Parathyroid adenoma (tissue), 2 donors: ENCODE results near the gene SUSD1.

Source experiments
- H2AFZ ChIP-seq: fragments of 300-600 bp; sonication (generic); one replicate; pipeline ENCODE4 v1.7.0; 2017; ENCODE audit warnings: antibody characterized with exemption, mild to moderate bottlenecking
- H3K27ac ChIP-seq: fragments of 300-600 bp; sonication (generic); one replicate; pipeline ENCODE4 v1.7.0; 2017
- H3K27me3 ChIP-seq: fragments of 300-600 bp; sonication (generic); one replicate; pipeline ENCODE4 v1.7.0; 2017; ENCODE audit warnings: low read length; ENCODE audit not compliant: control insufficient read depth, insufficient read depth
- H3K36me3 ChIP-seq: fragments of 300-600 bp; sonication (generic); one replicate; pipeline ENCODE4 v1.7.0; 2017; ENCODE audit warnings: low read length; ENCODE audit not compliant: control insufficient read depth, insufficient read depth
- H3K4me1 ChIP-seq: fragments of 300-600 bp; sonication (generic); one replicate; pipeline ENCODE4 v1.7.0; 2017; ENCODE audit warnings: control low read depth
- H3K4me2 ChIP-seq: fragments of 300-600 bp; sonication (generic); one replicate; pipeline ENCODE4 v1.7.0; 2017; ENCODE audit warnings: low read length
- H3K4me3 ChIP-seq: fragments of 300-600 bp; sonication (generic); one replicate; pipeline ENCODE4 v1.7.0; 2017; ENCODE audit warnings: low read depth, low read length
- H3K79me2 ChIP-seq: fragments of 300-600 bp; sonication (generic); one replicate; pipeline ENCODE4 v1.7.0; 2017; ENCODE audit warnings: control low read depth
- H3K9ac ChIP-seq: fragments of 300-600 bp; sonication (generic); one replicate; pipeline ENCODE4 v1.7.0; 2017; ENCODE audit warnings: mild to moderate bottlenecking
- H3K9me3 ChIP-seq: fragments of 300-600 bp; sonication (generic); one replicate; pipeline ENCODE4 v1.7.0; 2017; ENCODE audit warnings: low read length; ENCODE audit not compliant: control insufficient read depth
- TF ChIP-seq, protein P1 (sequence below): fragments of 300-600 bp; sonication (generic); IDR thresholded peaks from one replicate; pipeline ENCODE4 v1.7.0; 2017; ENCODE audit warnings: antibody characterized with exemption, mild to moderate bottlenecking
- donor health status: primary hyperparathyroidism.

The SUSD1 gene

DNA sequence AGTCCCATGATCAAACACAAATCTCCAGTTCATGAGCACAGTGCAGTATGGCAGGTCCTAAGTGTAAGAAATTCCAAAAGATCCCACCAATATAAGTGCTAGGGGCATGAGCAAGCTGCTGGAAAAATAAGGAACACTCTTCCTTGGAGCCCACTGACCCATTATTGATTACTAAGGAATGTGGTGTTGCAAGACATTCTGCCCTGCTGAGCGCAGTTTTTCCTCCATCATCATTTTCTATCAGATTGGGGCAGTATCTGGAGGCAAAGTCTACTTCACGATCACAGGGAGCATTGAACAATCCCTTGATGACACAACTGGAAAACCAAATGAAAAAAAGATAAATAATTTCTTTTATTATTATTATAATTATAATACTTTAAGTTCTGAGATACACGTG, 149.2 kb downstream of the SUSD1 start:
- no peaks in the 10 kb centered on the region for H3K9me3 ChIP-seq
- TF ChIP-seq, protein P1, sequence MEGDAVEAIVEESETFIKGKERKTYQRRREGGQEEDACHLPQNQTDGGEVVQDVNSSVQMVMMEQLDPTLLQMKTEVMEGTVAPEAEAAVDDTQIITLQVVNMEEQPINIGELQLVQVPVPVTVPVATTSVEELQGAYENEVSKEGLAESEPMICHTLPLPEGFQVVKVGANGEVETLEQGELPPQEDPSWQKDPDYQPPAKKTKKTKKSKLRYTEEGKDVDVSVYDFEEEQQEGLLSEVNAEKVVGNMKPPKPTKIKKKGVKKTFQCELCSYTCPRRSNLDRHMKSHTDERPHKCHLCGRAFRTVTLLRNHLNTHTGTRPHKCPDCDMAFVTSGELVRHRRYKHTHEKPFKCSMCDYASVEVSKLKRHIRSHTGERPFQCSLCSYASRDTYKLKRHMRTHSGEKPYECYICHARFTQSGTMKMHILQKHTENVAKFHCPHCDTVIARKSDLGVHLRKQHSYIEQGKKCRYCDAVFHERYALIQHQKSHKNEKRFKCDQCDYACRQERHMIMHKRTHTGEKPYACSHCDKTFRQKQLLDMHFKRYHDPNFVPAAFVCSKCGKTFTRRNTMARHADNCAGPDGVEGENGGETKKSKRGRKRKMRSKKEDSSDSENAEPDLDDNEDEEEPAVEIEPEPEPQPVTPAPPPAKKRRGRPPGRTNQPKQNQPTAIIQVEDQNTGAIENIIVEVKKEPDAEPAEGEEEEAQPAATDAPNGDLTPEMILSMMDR, result no peak
- H3K27me3 ChIP-seq, result no peaks in the 10 kb centered on the region
- H3K4me2 ChIP-seq, result no peak overlapping the region
- H3K9ac ChIP-seq, result no peak overlapping the region
- H2AFZ ChIP-seq, result no peak overlapping the region
- no peaks in the 10 kb centered on the region for H3K4me1 ChIP-seq
- no peaks in the 10 kb centered on the region for H3K36me3 ChIP-seq
- H3K4me3 ChIP-seq, result no peak overlapping the region
- no peaks in the 10 kb centered on the region for H3K79me2 ChIP-seq
- no peak overlapping the region for H3K27ac ChIP-seq

DNA sequence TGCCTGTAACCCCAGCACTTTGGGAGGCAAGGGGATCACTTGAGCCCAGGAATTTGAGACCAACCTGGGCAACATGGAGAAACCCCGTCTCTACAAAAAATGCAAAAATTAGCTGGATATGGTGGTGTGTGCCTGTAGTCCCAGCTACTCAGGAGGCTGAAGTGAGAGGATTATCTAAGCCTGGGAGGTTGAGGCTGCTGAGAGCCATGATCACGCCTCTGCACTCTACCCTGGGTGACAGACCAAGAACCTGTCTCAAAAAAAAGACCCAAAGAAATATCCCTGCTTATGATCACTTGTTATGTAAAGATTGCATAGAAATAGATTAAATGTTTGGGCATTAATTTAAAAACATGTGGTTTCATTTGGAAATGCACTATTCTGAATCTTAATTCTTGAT, 153.4 kb downstream of the SUSD1 start:
- no peaks in the 10 kb centered on the region for H3K27me3 ChIP-seq
- no peaks in the 10 kb centered on the region for H3K9me3 ChIP-seq
- no peak overlapping the region for H3K27ac ChIP-seq
- H3K79me2 ChIP-seq, result no peaks in the 10 kb centered on the region
- TF ChIP-seq, protein P1, result no peak
- H2AFZ ChIP-seq, result no peak overlapping the region
- H3K4me2 ChIP-seq, result no peak overlapping the region
- no peak overlapping the region for H3K4me3 ChIP-seq
- H3K36me3 ChIP-seq, result no peaks in the 10 kb centered on the region
- H3K4me1 ChIP-seq, result no peaks in the 10 kb centered on the region
- H3K9ac ChIP-seq, result no peak overlapping the region

DNA sequence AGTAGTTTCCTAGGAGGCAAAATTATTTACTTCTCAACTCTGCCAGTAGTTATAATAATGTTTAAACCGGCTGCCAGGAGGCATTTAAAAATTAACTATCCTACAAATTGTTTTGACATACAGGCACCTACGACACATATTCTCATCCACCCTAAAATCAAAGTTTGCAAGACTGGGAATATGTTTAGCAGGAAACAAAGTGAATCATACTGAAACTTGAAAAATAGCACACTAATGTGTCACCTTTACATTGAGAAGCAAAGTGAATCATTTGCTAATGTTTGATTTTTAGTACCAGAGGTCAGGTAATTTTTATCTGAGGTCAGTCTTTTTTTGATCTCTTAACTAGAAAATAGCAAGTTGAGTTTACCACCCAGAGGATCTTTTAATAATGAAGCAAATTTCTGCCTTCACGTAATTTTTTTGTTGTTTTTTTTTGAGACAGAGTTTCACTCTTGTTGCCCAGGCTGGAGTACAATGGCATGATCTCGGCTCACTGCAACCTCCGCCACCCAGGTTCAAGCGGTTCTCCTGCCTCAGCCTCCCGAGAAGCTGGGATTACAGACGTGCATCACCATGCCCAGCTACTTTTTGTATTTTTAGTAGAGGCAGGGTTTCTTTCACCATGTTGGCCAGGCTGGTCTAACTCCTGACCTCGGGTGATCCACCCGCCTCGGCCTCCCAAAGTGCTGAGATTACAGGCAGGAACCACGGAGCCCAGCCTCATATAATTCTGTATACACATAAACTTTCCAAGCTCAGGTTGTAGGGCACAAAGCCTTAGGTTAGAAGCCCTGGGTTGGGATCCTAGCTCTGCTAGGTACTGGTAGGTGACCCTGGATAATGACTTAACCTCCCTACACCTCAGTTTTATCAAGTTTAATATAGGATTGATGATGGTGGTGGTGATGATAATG, 154.2 kb downstream of the SUSD1 start:
- no peak overlapping the region for H3K27ac ChIP-seq
- H3K27me3 ChIP-seq, result no peaks in the 10 kb centered on the region
- no peaks in the 10 kb centered on the region for H3K9me3 ChIP-seq
- H3K36me3 ChIP-seq, result no peaks in the 10 kb centered on the region
- no peaks in the 10 kb centered on the region for H3K4me1 ChIP-seq
- H3K4me2 ChIP-seq, result no peak overlapping the region
- no peak overlapping the region for H2AFZ ChIP-seq
- H3K79me2 ChIP-seq, result no peaks in the 10 kb centered on the region
- no peak overlapping the region for H3K4me3 ChIP-seq
- TF ChIP-seq, protein P1, result no peak
- no peak overlapping the region for H3K9ac ChIP-seq

DNA sequence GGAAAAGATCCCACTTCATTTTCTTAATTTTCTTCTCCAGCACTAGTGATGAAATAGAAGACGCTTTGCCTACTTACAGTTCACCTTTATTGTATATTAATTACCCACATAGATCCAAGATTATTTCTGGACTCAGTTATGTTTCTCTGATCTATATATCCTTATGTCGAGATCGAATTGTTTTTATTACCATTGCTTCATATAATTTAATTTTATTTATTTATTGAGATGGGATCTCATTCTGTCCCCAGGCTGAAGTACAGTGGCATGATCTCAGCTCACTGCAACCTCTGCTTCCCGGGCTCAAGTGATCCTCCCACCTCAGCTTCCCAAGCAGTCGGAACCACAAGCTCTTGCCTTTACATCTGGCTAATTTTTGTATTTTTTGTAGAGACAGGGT, 157.2 kb downstream of the SUSD1 start:
- Histone ChIP-seq H3K4me3 (no peak overlapping the region), H3K4me1 (no peaks in the 10 kb centered on the region), H2AFZ (no peak overlapping the region), H3K4me2 (no peak overlapping the region), H3K27ac (no peak overlapping the region), H3K79me2 (no peaks in the 10 kb centered on the region), H3K9ac (no peak overlapping the region), H3K9me3 (no peaks in the 10 kb centered on the region), H3K27me3 (no peaks in the 10 kb centered on the region), H3K36me3 (no peaks in the 10 kb centered on the region)
- TF ChIP-seq, protein P1, result no peak

DNA sequence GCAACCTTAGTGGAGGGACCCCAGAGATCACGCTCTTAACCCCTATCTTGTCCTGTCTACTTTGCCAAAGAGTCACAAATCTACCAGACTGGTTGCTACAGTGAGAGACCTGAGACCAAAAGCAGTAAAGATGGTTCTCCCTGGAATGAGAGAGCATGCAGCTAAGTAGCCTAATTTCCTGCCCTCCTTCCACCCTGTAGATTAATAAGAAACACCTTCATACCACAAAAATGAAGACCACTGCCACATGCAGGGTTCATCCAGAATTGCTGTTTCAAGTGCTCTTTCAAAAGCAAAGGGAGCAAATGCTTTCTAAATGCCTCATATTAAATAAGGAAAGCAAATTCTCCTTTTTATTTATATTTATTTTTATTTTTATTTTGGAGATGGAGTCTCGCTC, 159.4 kb downstream of the SUSD1 start:
- H3K79me2 ChIP-seq, result no peaks in the 10 kb centered on the region
- H3K27ac ChIP-seq, result no peak overlapping the region
- TF ChIP-seq, protein P1, result no peak
- no peak overlapping the region for H3K9ac ChIP-seq
- no peaks in the 10 kb centered on the region for H3K36me3 ChIP-seq
- no peak overlapping the region for H2AFZ ChIP-seq
- no peak overlapping the region for H3K4me3 ChIP-seq
- H3K9me3 ChIP-seq, result no peaks in the 10 kb centered on the region
- no peak overlapping the region for H3K4me2 ChIP-seq
- H3K27me3 ChIP-seq, result no peaks in the 10 kb centered on the region
- H3K4me1 ChIP-seq, result no peaks in the 10 kb centered on the region
